Activated gamma-delta T cell treated with Interleukin-2 at 50 U/mL for 16 hours (primary cell): ENCODE data around the gene RSPO4.
A peak's percentile ranks its signal among the peaks of the same experiment; 100 is the strongest.

ENCODE experiments used
- DNase-seq: peaks from one replicate; pipeline ENCODE4 v3.0.0-alpha.2; 2020

RSPO4 gene

DNA sequence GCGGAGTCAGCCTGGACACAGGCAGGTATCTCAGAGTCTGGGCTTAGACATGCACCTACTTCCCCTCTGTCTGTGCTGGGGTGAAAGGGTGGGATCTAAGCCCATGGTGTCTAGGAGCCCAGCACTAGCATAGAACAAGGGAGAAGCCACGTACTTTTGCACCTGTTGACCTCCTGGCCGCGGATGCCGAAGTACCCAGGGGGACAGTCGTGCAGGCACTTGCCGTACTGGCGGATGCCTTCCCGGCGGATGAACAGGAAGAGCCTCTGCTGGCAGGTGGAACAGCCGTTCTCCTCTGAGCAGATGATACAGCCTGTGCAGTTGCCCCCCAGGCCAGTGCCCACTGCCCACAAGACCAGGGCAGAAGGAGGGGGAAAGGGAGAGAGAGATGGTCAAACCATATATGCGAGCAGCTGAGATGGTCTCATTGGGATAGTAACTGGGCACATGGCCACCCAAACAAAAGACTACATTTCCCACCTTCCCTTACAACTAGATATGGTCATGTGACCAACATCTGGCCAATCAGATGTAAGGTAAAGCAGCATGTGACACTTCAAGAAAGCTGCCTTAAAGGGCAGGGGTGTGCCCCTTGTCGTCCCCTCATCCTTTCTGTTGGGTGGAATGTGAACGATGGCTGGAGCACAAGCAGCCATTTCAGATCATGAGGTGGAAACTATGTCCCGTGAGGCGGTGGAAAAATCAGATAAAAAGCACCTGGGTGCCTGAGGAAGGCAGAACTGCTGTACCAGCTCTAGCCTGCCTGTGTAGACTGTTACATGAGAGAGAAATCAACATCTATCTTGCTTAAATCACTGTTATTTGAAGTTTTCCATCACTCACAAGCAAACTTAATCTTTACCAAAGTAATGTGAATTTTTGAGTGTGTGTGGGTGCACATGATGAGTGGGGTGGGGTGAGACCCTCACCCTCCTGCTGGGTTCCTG is 34.0 kb downstream of the RSPO4 start:
- no peak for DNase-seq

DNA sequence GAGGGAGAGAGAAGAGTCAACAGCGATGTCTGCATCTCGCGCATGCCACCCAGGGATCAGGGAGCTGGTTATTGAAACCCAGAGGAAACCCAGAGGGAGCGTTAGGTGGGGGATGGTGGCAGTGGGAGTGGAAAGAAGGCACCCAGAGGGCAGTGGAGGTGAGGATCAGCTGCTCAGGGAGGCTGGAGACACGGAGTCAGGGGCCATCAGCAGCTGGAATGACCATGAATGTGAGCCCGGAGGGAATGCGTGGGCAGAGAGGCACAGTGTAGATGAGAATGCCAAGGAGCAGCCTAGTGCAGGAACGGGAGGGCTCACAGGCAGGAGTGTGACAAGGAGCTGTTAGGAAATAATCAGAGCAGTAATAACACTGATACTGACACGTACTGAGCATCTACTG is 36.2 kb downstream of the RSPO4 start:
- no peak for DNase-seq

DNA sequence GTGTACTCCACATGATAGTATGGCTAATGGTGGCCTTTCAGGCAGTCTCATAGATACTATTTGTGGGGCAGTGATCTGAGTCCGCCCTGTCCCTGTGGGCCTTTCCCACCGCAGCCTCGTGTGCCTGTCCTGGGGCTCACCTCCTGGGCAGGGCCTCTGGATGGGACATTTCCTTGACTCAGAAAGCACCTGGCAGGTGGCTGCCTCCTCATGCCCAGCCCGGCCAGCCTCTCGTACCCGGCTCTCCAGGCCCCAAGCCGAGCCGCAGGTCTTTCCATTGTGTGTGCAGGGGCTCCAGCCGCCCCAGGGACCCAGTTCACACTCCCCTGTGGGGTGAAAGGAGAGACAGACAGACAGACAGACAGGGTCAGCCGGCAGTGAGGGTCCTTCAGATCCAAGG is 38.3 kb downstream of the RSPO4 start:
- no peak for DNase-seq

DNA sequence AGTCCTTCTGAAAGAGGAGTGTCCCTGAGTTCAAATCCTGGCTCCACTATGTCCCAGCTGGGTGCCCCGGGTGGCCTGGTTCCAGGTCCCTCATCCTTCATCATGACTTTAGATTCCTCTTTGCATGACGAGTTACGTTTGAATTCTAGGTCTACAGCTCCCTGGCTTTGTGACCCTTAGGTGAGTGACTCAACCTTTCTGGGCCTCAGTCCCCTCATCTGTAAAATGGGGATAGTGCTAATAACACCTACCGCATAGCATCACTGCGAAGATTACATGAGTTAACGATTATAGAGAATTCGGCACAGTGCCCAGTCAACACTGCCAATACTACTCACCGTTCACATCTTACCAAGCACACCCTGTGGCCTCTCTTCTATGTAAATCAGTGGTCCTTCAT is 39.4 kb downstream of the RSPO4 start:
- no peak for DNase-seq

DNA sequence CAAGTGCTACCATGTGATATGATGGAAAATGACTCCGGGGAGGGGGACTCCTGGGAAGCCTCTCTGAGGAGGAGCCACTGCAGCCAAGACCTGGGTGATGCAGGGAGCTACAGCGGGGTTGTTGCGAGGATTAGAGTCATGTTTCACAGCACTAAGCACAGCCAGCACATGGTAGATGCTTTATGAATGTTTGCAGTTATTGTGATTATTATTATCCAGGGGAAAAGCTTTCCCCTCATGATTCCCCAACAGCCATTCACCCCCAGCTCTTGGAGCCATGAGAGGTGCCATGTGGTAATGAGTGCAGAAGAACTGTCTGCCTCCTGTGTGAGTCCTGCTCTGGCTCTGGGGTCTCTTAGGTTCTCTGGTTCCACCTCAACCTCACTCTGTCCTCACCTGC is 39.9 kb downstream of the RSPO4 start:
- DNase-seq = no peak

DNA sequence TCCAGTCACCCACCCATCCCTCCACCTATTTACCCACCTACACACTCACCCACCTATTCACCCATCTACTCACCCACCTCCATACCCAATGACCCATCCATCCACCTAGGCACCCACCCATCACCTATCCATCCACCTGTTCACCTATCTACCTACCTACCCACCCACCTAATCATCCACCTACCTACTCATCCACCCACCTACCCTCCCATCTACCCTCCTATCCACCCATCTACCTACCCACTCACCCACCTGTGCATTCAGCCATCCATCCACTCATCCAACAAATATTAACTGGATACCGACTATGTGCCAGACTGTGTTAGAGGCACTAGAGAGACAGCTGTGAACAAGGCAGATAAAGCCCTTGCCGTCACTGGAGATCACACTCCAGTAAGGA is 40.3 kb downstream of the RSPO4 start:
- no peak for DNase-seq

DNA sequence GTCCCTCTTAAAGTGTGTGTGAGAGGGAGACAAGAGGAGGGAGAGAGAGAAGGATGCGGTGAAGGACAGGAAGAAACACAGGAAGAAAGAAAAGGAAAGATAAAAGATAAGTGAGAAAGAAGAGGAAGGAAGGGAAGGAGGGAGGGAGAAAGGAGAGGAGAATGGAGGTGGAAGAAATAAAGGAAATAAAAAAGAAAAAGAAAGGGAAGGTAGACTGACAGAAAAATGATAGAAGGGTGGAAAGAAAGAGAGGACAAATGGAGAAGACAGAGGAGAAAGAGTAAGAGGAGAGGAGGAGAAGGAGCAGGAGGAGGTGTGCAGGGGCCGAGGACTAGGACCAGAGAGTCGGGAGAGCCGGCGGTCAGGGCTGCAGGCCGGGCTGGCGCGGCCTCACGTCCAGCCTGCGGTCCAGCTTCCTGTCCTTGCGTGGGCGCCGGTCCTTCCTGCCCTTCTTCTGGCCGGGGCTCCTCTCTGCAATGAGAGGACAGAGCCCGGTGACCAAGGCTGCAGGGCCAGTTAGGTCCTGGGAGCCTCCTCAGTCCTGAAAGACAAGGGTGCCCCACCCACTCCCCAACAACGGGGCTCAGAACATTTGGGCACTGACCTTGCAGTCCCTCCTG is 42.0 kb downstream of the RSPO4 start:
- DNase-seq = no peak

DNA sequence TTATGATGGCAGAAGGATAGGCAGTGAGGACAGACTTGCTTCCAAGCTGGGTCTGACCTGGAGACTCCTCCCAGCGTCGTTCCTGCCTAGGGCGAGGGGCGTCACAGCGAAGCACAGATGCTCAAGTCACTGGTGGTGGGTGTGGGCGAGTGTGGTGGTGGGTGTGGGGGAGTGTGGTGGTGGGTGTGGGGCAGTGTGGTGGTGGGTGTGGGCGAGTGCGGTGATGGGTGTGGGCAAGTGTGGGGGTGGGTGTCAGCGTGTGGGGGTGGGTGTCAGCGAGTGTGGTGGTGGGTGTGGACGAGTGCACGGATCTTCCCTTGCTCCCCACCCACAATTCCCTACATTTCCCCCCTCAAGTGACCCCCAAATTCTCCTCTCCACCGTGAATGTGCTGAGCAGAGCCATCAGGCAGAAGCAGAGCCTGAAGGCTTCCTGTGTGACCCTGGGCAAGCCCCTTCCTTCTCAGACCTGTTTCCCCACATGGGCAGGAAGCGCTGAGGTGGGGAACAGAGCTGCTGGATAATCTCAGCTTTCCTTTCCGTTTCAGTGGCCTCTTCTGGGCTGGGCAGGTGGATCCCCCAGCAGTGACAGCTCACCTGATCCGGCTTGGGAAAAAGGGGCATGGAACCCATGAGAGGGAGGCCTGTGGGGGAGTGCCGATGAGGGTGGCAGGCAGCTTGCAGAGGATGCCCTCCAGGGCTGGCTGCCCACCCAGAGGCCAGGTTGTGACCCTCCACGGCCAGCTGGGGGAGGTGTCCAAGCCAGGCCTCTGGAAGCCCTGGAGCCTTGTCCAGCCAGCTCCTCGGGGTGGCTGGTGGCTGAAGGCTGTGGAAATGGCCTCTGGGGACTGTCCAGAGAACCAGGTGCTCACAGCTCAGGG is 42.9 kb downstream of the RSPO4 start:
- no peak for DNase-seq

DNA sequence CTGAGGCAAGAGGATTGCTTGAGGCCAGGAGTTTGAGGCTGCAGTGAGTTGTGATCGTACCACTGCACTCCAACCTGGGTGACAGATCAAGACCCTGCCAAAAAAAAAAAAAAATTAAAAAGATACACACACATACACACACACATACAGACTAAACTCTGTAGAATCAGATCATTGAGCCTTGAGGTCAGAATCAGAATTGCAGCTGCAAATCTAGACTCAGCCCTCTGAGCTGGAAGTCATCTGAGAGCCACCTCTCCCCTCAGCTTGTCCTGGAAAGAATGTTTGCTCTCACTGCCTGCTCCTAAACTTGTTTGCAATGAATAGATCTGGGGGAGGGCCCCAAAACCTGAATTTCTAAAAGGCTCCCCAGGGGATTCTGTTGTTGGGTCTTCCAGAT is 44.6 kb downstream of the RSPO4 start:
- no peak for DNase-seq

DNA sequence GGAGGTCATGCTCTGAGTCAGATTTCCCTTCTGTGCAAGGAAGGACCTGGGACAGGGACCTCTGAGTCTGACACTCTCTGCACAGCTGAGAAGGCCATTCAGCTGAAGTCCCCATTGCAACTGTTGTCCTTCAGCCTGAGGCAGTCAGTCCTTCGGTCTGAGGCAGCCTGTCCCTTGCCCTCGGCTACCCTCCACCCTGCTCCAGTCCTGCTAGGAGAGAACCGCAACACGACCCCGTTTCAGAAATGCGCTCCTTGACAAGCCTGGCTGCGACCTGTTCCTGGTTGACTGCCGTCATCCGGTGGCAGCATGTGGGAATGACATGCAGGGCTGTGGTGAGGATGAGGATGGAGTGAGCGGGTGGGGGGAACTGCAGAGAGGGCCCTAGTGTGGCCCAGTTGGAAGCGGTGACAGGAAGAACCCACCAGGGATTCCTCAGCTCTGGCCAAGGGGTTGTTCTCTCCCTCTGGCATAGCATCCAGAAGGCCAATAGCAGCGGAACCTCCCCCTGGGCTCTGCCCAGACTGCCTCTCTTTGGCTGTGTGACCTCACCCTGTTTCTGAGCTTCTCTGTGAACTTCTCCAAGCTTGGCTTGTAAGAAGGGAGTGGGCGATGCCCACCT is 45.7 kb downstream of the RSPO4 start:
- DNase-seq = peak; percentile 73

DNA sequence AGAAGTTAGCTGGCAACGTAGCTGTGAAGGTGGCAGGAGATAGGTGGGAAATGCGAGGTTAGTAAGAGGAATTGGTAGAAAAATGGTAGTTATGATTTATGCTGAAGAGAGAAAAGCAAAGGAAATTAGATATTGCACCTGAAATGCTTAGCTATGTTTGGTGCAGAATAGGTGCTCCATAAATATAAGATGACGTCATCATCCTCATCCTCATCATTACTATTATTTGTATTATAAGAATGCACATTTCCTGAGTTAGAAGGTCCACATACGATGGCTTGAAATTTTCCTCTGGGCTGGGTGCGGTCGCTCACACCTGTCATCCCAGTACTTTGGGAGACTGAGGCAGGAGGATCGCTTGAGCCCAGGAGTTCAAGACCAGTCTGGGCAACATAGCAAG is 46.5 kb downstream of the RSPO4 start:
- no peak for DNase-seq

DNA sequence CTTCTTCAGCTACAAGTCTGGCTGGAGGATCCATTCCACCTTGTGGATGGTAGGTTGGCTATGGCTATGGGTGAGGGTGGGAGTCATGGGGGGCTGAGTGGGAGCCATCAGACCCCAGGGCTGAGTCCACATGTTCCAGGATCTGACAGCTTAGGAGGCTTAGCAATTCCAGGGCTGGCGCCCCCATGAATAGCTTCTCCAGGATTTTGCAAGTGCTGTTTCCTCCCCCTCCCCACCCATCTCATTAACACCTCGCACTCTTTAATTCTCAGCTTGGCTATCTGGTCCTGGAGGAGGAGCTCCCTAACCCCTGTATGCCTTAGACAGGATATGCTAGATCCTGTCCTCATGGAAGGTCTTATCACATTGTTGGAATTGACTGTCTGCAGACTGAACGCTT is 47.0 kb downstream of the RSPO4 start:
- no peak for DNase-seq

DNA sequence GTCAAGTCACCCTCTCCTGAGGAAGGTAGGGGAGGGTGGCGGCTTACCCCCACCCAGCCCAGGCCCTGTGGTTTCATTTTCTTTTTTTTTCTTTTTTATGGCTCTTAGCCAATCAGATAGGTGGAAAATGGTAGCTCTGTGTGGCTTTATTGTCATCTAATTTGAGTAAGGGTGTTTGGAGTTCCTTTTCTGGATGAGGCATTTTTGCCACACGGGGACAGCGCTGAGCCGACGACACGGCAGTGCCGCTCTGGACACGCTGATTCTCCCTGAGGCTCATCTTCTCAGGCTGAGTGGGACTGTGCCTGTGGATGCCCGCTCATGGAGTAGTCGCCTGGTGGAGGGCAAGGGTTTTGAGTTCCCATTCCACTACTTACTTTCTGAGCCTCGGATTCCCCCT is 48.4 kb downstream of the RSPO4 start:
- DNase-seq = no peak

DNA sequence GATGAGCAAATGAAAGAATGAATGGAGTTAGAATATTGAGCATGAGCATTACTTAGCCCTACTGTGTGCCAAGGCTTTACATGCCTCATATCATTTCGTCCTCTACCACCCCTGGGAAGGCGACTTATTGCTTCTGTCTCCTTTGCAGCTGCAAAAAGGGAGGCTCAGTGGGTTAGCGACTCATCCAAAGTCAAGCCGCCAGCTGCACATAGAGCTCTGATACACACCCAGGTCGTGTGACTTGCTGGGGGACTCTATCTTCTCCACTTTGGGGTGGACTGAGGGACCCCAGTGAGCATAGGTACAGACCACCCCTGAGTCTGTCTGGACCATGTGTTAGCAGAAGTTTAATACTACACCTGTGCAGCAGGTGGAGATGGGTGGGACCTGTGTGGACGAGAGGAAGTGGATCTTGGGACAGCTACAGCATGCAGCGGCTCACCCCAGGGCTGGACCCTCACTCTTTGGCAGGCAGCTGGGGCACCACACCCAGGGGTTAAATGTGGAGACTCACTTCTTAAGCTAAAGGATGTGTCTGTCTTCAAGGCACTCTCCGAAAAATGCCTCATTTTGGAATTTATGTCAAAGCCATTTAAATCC is 49.8 kb downstream of the RSPO4 start:
- DNase-seq = no peak

DNA sequence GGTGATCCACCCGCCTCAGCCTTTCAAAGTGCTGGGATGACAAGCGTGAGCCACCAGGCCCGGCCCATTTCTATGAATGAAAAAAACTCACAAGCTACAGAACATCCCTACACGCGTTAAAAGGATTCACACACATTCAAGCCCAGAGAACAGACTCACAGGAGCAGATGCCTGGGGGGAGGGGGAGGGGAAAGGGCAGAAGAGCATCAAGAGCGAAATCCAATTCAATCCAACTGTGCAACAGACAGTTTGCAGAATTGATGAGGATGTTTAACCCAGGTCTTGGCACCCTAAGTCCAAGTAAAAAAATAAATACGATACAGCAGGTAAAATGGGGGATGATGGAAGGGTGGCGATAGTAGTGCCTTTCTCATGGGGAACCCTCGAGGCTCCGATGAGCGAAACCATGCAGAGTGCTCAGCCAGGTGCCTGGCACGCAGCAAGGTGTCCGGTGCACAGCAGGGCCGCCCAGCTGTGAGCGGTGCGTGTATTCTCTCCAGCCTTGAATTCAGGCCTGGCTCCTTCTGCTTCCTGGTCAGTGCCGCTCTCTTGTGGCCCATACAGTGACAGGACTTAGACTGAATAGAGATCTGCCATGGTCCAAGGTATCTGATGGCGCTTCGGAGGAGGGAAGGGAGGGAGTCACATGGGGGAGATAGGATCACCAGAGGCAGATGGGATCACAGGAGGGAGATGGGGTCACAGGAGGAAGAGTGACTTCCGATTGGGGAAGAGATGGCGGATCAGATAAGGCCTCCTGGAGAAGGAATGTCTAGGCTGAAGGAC is 50.5 kb downstream of the RSPO4 start:
- no peak for DNase-seq

DNA sequence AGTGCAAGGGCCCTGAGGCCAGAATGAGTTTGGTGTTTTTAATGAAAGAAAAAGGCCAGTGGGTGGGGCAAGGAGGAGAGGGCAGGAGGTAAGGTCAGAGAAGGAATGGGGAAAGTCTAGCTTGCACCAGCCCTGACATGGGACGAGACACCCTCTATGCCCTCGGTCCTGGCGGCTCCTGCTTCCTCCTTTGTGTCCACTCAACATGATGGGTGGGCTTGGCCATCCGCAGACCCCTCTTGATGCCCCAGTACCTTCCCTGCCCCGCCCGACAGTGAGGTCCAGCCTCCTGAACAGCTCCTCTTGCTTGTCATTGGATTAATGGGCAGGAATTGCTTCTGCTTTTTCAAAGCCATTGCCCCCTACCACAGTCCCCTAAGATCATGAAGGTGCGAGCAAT is 52.4 kb downstream of the RSPO4 start:
- DNase-seq = no peak

DNA sequence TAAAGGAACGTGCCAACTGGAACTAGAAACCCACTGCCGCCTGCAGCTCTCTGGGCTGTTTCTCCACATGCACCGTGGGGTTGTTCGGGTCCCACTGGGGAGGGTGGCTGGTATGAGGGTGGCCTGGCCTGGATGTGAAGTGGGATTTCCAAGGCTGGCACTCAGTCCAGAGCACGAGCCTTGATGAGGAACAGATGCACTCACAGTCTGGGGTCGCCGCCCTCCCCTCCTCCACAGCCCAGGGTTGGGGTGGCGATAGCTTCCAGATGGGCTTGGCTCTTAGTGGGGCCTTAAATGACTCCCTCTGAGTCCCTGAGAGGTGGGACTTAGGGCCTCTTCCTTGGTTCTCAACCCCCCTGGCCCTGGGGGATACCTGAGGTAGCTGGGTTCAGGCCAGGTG is 55.3 kb downstream of the RSPO4 start:
- no peak for DNase-seq

DNA sequence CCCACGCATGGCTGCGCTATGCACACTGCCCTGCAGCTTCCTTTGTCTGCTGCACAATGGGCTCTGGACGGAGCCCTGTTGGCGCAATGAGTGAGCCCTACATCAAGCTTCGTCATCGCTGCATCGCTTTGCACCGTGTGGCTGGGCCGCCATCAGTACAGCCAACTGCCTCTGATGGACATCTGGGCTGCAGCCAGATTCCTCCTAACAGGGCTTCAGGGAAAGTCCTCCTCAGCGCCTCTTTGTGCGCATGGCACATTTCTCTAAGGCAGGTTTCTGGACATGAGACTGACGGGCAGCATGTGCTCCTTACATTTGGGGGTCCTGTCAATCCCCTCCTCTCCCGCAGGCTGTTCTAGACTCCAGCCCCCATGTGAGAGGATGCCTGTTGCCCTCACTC is 56.3 kb downstream of the RSPO4 start:
- DNase-seq = no peak

DNA sequence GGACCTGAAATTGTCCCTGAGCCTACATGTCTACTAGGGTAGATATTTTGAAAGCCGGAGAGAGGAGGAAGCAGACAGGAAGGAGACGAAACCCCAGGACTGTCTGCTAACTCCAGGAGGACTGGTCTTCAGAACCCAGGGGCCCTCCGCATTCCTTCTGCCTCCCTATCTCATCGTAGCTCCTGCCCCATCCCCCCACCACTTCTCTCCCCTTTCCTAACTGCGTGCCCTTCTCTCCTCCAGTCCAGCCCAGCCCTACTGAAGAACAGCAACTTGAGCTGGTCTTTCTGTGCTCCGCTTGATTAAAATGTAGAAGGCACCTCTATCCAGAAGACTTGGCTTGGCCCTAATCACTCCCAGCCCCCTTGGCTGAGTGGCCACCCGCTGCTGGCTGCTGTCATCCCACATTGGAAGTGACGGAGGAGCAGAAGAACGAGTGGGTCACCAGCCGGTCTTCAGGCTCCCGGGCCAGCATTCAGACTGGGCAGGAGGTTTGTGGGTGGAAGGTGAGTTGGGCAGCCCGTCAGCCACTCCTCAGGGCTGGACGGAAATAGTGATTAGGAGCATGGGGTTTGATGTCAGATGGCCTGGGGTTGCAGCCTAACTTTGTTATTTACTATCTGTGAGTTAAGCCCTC is 57.2 kb downstream of the RSPO4 start:
- DNase-seq = no peak

DNA sequence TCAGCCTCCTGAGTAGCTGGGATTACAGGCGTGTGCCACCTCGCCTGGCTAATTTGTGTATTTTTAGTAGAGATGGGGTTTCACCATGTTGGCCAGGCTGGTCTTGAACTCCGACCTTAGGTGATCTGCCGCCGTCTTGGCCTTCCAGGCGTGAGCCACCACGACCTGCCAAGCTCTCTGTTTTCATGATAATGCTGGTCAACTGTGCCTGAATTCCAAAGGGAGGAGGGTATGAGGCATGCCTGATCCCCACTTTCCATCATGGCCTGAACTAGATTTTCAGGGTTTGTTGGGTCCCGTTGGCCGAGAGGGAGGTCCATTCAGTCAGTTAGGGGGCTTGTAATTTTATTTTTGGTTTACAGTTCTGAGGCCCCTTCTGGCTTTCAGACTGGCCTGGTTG is 58.0 kb downstream of the RSPO4 start:
- no peak for DNase-seq

DNA sequence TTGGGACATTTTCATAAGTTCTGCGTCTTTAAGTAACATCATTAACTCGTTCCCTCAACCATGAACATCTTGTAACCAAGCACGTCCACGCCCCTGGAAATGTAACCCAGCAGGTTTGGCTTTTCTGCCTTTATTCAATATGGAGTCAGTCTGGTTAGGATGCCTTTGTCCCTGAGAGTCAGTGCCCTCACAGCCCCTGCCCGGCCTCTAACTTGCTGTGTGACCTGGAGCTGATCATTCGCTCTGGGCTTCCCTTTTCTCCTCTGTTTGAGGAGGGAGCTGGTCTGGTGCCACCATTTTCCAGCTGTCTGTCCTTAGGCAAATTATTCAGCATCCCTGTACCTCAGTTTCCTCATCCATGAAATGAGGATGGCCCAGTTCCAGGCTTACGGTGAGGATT is 59.5 kb downstream of the RSPO4 start:
- no peak for DNase-seq
